ENCODE results near the gene HMGN3.

- TF ChIP-seq ZBTB21 (CRISPR knock-in tag; IDR thresholded peaks at IDR 0.05; ENCODE audit: borderline replicate concordance), result no peak
- TF ChIP-seq, protein P1, sequence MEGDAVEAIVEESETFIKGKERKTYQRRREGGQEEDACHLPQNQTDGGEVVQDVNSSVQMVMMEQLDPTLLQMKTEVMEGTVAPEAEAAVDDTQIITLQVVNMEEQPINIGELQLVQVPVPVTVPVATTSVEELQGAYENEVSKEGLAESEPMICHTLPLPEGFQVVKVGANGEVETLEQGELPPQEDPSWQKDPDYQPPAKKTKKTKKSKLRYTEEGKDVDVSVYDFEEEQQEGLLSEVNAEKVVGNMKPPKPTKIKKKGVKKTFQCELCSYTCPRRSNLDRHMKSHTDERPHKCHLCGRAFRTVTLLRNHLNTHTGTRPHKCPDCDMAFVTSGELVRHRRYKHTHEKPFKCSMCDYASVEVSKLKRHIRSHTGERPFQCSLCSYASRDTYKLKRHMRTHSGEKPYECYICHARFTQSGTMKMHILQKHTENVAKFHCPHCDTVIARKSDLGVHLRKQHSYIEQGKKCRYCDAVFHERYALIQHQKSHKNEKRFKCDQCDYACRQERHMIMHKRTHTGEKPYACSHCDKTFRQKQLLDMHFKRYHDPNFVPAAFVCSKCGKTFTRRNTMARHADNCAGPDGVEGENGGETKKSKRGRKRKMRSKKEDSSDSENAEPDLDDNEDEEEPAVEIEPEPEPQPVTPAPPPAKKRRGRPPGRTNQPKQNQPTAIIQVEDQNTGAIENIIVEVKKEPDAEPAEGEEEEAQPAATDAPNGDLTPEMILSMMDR (IDR thresholded peaks at IDR 0.05), result no peak
- no peak for TF ChIP-seq MXD4 (CRISPR knock-in tag; IDR thresholded peaks at IDR 0.05; ENCODE audit: borderline replicate concordance)
- no peak for TF ChIP-seq MAX (CRISPR knock-in tag; IDR thresholded peaks at IDR 0.05)
- no peak for TF ChIP-seq NFE2L1 (CRISPR knock-in tag; IDR thresholded peaks at IDR 0.05)
- no peak for TF ChIP-seq TEAD4 (CRISPR knock-in tag; IDR thresholded peaks at IDR 0.05)
- TF ChIP-seq ATF1 (CRISPR knock-in tag; IDR thresholded peaks at IDR 0.05), result no peak
- no peak for TF ChIP-seq FOXP1 (CRISPR knock-in tag; IDR thresholded peaks at IDR 0.05; ENCODE audit: borderline replicate concordance)
- TF ChIP-seq, protein P2, sequence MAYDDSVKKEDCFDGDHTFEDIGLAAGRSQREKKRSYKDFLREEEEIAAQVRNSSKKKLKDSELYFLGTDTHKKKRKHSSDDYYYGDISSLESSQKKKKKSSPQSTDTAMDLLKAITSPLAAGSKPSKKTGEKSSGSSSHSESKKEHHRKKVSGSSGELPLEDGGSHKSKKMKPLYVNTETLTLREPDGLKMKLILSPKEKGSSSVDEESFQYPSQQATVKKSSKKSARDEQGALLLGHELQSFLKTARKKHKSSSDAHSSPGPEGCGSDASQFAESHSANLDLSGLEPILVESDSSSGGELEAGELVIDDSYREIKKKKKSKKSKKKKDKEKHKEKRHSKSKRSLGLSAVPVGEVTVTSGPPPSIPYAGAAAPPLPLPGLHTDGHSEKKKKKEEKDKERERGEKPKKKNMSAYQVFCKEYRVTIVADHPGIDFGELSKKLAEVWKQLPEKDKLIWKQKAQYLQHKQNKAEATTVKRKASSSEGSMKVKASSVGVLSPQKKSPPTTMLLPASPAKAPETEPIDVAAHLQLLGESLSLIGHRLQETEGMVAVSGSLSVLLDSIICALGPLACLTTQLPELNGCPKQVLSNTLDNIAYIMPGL (CRISPR knock-in tag; IDR thresholded peaks at IDR 0.05), result no peak
- no peak for TF ChIP-seq E2F4 (CRISPR knock-in tag; IDR thresholded peaks at IDR 0.05; ENCODE audit: borderline replicate concordance, low read depth)
Measured at GRCh38 chr6:79277109-79277508, 42.6 kb upstream of the HMGN3 start.
